PC-3 (cell line): Measurements from ENCODE around the gene LDLR.

Source experiments
- EZH2 ChIP-seq: fragments of 300-600 bp; sonication (generic); IDR thresholded peaks from one replicate; pipeline ENCODE4 v1.6.1; 2017; ENCODE audit warnings: antibody characterized with exemption, mild to moderate bottlenecking, low read length; ENCODE audit not compliant: unreplicated experiment
- TF ChIP-seq, protein P1 (sequence below): fragments of 300-600 bp; sonication (generic); conservative IDR thresholded peaks from 2 replicates; pipeline ENCODE4 v1.5.1; 2017; ENCODE audit warnings: antibody characterized with exemption, low read depth, mild to moderate bottlenecking, low read length

DNA sequence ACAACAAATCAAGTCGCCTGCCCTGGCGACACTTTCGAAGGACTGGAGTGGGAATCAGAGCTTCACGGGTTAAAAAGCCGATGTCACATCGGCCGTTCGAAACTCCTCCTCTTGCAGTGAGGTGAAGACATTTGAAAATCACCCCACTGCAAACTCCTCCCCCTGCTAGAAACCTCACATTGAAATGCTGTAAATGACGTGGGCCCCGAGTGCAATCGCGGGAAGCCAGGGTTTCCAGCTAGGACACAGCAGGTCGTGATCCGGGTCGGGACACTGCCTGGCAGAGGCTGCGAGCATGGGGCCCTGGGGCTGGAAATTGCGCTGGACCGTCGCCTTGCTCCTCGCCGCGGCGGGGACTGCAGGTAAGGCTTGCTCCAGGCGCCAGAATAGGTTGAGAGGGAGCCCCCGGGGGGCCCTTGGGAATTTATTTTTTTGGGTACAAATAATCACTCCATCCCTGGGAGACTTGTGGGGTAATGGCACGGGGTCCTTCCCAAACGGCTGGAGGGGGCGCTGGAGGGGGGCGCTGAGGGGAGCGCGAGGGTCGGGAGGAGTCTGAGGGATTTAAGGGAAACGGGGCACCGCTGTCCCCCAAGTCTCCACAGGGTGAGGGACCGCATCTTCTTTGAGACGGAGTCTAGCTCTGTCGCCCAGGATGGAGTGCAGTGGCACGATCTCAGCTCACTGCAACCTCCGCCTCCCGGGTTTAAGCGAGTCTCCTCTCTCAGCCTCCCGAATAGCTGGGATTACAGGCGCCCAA, at the start of gene LDLR:
- TF ChIP-seq, protein P1, sequence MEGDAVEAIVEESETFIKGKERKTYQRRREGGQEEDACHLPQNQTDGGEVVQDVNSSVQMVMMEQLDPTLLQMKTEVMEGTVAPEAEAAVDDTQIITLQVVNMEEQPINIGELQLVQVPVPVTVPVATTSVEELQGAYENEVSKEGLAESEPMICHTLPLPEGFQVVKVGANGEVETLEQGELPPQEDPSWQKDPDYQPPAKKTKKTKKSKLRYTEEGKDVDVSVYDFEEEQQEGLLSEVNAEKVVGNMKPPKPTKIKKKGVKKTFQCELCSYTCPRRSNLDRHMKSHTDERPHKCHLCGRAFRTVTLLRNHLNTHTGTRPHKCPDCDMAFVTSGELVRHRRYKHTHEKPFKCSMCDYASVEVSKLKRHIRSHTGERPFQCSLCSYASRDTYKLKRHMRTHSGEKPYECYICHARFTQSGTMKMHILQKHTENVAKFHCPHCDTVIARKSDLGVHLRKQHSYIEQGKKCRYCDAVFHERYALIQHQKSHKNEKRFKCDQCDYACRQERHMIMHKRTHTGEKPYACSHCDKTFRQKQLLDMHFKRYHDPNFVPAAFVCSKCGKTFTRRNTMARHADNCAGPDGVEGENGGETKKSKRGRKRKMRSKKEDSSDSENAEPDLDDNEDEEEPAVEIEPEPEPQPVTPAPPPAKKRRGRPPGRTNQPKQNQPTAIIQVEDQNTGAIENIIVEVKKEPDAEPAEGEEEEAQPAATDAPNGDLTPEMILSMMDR = no peak
- TF ChIP-seq EZH2 = no peak
